ENCODE results near the gene DAP.
"Not testable (repeated sequence)": the region's sequence is repeated elsewhere in the genome, so short reads cannot be mapped to it uniquely, and the experiment has no call there.

Gene DAP, protein sequence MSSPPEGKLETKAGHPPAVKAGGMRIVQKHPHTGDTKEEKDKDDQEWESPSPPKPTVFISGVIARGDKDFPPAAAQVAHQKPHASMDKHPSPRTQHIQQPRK

DNA sequence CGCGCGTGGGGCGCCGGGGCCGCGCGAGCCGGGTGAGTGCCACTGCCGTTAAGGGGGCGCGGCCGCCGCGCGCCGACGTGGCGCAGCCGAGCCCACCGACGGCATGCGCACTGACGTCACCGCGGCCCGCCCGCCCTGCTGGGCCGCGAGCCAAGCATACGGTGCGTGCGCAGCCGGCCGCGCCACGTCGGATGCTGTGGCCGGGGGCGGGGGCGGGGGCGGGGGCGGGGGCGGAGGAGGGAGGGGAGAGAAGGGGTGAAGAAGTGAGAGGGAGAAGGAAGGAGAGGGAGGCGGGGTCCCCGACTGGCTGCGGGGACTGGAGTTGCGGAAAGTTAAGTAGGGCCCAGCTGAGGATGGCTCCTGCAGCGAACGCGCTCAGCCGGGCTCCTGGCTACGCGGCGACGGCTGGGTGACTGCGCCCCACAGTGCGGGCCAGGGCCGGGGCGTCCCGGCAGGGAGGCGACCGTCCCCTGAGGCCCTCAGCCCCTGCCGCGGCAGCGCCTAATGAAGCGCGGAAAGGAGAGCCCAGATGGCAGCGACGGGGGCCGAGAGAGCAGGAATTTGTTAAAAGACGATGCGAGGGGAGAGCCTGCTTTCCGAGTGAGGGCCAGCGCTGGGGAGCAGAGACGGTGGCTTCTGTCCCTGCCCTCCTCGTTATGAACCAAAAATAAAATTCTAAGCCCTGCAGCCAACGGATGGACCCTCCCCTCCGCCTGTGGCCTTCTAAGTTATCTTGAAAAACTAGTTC, at the start of gene DAP:
DAP (minus strand) TSS at position 50 of the 748 bp plus-strand sequence. CDS start 166 bp downstream, outside the sequence.
- peak; percentile 83 for DNase-seq (ENCODE audit: low read depth)

DNA sequence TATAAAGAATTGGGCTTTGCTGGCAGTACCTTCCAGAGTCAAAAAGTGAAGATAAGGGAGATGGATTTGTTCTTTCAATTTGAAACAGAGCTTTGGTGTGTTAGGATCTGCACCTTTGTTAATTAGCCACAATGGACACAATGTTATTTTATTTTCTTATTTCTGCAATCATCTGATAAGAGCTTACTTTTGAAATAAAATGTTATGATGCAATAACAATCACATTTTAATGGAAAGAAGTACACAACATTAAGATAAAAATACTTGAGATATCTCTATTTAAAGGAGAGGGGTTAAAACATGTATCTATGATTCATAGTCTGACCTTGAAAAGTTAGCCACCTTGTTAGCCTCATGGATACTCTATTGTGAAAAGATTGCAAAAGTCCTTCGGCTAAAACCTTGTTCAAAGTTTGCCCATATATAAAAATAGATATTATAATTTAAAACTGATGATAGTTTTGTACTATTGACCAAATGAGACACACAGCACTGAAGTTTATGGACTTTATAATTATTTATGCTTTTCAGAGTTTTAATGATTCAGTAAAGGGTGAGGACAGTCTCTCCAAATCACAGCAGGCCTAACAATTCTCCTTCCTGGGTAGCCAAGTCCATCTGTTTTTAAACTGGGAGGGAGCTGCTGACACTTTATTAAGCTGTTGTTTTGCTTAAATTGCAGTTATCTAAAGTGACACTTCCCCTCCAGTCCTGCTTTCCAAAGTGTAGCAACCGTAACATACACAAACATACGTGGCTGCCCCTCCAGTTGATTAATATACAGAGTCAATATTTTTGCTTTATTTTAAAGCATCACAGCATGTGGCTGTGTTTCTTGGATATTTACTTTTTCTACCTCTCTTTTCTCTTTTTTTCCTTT, 47.6 kb upstream of the DAP start:
- DNase-seq (ENCODE audit: low read depth): no peak

DNA sequence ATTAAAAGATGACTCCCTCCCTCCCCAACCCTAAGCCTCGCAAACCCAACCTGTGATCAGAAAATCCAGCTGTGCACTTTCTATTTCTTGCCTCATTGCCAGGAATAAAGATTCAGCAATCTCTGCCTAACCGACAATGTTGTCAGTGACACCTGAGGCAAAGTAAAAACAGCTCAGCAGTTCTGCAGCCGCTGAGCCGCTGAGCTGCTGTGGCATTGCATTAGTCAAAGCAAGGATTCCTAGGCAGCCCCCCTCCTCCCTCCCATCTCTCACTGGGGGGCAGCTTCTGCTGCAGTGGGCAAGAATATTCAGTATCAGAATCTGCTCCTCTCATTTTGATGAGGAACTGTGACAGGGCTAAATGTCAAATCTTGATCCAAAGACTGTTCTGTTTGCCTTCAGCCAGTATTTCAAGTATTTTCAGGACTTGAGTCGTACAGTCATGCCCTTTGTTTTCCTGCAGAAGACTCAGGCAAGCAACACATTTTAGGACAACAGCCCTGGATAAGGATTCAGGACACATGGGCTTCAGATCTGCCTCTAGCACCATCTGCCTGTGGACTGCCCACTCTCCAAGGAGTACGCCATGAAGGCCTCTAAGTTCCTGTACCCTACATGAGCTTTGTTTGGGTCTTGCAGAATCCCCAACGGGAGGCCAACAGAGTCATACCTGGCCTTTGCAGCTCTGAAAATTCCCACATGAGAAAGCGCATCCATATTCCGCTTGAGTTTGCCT, 41.1 kb upstream of the DAP start:
- DNase-seq (ENCODE audit: low read depth): no peak

DNA sequence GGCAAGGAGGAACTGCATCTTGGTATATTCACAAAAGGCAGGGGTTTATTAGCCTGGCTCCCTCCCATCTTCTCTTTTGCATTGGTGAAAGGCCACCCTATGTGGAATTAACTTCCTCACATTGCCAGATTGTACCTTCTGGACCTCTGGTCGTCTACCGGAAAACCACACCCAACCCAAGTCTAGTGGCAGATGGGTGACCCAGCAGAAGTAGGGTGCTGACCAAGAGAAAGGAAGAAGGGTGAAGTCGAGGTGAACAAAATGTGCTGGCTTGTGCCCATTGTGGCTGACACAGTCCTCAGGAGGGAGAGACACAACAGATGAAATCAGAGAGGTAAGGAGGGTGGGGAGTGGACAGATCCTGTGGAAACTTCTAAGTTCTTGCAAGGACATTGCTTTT, 39.8 kb upstream of the DAP start:
- DNase-seq (ENCODE audit: low read depth): no peak

DNA sequence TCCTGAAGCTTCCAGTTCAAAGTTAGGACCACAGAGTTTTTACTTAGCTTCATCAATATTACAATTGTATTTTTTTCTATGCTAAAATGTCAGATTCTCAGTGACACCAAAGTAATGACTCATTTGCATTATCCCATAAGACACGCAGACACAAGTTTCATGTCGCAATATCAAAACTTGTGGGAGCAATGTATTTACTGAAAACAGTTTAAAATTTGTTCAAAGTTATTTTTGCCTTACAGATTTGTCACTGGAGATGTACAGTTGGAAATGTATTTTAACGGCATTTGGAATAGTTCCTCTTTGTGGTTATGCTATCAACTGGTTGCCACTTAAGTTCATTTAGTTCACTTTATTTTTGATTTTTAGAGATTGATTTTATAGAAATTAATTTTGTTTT, 36.2 kb upstream of the DAP start:
- DNase-seq (ENCODE audit: low read depth): no peak

DNA sequence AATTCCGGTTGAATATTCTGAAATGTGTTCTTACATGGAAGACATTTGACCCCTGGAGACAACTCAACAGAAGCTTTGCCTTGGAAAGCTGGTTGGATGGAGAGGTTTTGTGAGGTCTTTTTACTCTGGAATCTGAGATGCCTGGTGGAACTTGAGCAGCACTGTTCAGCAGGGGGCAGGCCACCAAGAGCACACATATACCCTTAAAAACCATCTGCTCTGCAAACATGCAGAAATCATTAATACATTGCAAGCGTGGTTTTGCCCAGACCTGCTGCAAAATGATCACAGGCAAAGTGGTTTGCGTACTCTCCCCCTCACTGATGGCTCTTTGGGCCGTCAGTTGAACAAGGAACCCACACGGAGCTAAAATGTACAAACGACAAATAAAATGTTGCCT, 32.8 kb upstream of the DAP start:
- no peak for DNase-seq (ENCODE audit: low read depth)

DNA sequence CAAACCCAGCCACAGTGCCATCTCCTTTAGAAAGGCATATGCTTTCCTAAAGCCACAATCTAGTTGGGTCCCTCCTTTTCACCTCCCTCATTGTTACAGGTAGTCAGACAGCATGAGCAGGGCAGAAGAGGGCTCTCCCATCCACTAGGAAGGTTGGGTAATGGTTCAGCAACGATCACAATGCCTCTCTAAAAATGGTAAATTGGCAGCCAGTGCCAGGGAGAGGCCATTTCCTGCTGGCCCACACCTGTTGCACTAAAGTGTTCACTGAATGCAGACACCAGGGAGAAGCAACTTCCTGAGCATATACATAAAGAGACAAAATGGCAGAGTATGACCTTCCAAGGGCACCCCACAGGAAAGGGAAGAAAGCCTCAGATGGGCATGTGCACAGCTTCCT, 31.3 kb upstream of the DAP start:
- no peak for DNase-seq (ENCODE audit: low read depth)

DNA sequence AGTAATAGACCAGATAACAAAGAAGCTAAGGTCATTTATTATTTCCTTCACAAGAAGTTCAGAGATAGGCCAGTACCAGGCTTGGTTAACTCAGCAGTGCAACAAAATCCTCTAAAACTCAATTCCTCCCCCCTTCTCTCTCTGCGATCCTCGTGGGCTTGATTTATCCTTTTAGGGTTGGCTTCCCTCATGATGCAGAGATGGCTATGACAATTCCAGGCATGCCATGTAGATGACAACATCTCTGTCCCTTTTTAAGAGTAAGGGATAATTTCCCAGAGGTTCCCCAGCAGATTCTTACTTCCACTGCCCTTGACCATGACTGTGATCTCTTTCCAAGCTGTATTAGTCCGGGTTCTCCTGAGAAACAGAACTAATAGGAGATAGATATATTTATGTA, 28.7 kb upstream of the DAP start:
- no peak for DNase-seq (ENCODE audit: low read depth)

DNA sequence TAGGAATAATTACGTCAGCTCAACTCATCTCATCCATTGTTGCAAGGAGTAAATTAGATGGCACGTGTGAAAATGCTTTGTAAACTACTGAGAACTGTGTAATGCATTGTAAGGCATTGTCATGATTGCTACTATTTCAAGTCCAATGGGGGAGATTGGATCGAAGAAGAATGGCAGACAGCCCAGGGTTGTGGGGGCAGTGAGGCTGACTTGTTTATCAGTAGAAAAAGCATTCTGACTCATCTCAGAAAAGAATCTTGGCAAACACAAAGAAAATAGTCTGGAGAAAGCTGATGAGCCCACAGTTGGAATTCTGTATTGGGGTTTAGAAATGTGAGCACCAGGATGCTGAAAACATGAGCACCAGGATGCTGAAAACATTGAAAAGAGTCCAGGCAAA, 28.0 kb upstream of the DAP start:
- DNase-seq (ENCODE audit: low read depth): no peak

DNA sequence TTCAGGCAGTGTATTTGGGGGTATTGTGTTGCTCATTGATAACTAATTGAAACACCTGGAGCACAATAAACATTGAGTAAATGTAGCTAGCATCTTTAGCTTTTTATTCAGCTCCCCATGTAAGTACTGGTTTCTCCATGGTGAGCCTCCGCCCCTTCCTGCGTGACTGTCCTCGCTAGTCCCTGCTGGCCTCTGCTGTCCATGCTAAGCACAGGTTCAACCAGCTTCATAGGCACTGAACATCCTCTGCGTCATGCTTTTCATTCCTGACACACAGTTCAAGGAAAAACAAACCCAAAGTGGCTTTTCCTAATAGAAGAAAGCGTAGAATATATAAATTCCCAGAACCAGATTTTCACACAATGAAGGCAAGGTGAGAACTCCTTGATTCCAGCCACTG, 27.3 kb upstream of the DAP start:
- DNase-seq (ENCODE audit: low read depth): no peak

DNA sequence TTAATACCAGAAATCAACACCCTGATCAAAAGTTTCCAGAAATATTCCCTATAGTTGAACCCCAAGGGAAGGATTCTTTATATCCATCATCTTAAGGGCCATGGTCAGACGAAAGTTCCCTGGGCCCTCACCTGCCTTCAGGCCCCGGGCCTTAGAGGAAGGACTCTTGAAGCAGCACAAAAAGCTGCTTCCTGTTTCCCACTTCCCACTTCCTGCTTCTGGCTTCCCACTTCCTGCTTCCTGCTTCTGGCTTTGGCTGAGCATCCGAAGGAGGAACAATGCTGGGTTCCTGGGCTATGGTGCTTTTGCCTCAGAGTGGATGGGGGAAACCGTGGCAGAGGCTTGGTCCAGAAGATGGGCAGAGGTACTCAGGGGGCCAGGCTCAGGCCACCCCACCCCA, 25.8 kb upstream of the DAP start:
- DNase-seq (ENCODE audit: low read depth): no peak

DNA sequence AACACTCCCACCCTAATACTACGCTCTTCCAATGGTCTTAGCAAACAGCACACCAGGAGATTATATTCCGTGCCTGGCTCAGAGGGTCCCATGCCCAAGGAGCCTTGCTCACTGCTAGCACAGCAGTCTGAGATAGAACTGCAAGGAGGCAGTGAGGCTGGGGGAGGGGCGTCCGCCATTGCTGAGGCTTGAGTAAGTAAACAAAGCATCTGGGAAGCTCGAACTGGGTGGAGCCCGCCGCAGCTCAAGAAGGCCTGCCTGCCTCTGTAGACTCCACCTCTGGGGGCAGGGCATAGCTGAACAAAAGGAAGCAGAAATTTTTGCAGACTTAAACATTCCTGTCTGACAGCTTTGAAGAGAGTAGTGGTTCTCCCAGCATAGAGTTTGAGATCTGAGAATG, 19.2 kb upstream of the DAP start:
- not testable (repeated sequence) for DNase-seq (ENCODE audit: low read depth)

DNA sequence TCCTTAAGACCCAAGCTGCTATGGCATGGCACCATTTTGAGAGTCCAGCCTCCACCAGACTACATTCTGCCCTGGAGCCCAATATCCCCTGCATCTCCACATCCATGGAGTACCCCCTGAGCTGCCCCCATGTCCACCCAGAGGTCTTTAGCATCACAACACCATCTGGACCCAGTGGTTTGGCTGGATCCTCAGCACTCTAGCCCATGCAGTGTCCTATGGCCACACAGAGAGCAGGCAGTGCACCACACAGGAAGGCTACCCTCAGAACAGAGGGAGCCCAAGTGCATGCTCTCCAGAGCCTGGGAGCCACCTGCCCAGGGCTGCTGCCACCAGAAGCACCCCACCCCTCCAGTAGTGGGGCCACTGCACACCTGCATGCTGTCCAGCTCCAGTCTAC, 18.6 kb upstream of the DAP start:
- DNase-seq (ENCODE audit: low read depth): no peak

DNA sequence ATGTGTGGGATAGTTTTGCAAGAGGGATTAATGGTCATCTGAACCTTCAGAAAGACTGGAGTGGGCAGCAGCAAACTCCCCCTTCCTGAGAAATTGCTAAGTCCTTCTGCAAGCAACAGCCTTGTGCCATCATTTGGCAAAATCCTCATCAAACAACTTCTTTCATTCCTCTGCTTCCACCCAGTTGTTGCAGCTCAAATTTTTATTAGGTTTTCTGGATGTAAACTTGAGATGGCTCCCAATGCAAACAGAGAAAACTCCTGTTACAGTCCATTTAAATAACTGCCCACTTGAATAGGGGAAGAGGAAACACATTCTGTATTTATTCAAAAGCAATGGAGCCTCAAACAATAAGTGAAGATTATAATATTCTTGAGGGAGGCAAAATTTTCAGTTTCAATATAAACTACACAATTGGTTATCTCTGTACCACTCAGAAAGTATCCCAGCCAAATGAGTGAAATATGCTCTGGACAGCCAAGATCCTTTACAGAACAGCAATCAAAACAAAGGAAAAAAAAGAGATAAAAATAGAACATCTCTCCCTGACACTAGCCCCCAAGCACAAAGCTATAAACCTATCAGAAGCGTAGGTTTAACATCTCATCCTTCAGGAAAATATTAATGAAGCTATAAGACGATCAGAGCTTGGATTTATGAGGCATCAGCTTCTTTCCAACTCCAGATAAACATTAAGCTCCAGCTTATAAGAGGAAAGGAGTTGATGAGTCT, 17.3 kb upstream of the DAP start:
- no peak for DNase-seq (ENCODE audit: low read depth)

DNA sequence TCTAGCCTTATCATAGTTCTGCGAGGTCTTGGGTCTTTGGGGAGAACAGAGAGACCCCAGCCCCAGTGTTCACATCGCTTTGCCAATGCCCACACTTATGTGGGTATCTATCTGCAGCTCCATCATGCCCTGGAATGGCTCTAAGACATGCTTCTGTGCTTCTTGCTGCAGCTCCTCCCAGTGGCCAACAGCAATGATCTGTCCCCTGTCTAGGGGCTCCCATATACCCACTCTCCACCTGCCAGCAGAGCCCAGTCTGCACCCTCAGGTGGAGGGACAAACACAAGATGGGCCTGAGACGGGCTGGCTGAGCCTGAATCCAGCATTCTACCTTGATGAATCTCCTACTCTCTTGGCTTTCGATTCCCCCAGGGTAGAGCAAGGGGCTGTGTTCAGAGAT, 14.6 kb upstream of the DAP start:
- no peak for DNase-seq (ENCODE audit: low read depth)

DNA sequence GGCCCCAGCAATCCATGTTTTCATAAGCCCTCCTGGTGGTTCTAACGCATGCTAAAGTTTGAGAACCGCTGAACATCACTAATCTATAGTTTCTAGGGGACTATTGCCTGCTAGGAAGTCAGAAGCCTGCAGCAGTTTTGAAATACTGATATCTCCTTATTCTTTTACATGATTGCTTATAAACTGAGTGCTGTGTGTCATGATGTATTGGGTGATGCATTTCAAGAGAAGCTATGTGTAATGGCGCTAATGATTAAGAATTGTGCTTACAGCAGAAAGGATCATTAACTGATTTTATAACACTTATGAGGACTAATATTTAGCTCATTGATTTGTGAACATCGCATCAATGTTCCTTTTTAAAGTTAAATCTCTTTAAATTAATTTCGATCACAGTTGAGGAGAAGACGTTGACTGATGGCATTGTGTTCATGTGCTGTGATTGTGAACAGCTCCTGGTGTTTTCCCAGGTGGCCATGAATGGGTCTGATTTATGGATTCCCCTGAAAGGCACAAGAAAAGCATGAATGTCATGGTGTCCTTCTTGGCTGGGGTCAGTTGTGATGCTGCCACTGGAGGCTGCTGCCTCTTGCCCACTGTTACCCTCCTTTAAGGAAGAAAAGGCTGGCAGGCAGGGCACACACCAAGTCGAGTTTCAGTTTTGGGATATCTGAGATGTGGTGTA, 12.0 kb upstream of the DAP start:
- no peak for DNase-seq (ENCODE audit: low read depth)

DNA sequence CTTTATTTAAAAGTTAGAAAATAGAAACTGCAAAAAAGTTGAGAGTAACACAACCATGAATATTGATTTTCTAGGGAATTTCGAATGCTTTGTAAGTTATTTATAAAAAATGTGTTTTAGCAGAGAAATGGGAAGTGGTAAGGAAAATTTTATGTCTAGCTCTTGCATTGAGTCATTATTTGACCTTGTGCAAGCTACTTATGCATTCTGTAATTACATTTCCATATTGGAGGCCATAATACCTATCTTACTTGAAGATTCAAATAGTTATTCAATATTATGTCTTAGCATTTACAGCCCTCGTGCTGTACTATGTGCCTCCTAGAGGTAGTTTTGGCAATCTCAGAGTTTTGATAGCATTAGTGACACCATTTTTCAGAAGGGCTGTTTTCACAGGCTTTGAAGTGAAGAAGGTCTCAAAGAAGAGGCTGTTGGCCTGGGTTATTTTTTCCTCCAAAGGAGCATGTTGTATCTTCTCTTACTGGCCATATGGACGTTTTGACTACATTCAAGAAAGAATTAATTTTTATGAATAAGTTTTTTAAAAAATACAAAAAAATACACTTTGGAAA, 7.4 kb upstream of the DAP start:
- DNase-seq (ENCODE audit: low read depth): no peak

DNA sequence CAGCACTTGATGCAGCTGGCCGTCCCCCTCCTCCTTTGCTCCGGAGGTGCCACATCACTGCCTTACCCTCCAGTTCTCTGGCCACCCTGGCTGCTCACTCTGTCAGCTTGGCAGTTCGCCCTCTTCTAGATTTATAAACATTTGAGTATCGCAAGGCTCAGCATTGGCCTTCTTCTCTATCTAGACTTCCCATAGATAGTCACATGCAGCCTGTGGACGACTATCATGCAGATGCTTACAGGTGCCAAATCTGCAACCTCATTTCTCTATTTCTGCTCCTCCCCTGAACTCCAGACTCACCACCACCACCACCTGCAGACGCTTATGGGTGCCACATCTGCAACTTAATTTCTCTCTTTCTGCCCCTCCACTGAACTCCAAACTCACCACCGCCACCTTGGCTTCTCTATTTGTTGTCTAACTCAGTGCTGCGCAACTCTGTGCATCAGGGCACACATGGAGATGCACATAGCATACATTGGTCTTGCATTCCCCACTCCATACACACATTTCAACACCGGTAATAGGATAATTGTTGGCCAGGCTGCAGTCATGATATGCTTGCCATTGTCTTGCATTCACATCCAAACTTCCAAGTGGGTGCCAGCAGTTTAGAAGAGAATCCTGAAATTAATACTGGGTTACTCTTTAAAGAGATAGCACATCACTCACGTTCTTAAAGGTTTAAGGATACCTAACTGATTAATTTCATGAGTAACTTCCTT, 1.9 kb upstream of the DAP start:
- no peak for DNase-seq (ENCODE audit: low read depth)

DNA sequence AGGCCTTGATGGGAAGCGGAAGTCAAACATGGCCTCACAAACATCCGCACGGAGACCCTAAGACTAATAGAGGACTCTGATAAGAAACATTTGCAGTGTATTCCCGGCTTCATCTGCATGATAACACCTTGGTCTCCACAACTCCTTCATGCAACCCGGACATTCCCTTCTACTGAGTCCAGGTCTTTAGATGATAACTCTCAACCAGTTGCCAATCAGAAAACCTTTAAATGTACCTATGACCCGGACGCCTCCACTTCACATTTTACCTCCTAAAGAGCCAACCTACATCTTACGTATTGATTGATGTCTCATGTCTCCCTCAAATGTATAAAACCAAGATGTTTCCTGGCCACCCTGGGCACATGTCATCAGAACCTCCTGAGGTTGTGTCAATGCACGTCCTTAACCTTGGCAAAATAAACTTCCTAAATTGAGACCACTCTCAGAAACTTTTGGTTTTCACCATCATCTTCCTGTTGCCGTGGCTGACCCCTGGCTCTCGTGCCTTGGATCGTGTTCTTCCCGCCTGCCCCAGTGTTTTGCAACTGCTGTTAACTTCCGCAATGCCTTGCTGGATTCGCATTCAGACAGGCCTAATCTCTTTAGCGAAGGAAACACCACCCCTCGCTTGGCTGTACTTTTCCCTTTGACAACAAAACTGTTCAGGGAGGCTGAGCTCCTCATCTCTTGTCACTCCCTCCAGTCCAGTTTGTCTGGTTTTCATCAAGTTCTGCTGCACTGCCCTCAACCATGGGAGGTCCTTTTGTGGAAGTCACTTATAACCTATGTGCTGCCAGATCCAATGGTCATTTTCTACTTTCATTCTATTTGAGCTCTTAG, 1.1 kb upstream of the DAP start:
- no peak for DNase-seq (ENCODE audit: low read depth)

DNA sequence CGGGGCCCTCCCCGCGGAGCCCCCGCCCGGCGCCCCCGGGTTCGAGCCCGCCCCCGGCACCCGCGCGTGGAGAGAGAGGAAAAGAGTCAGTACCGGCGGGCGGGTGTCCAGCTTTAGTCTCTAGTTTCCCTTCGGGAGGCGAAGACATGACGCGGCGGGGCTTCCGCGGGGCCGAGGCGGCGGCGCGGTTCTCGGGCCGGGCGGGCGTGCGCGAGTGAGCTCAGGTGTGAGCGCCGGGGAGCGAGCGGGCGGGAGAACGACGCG, 181 bp downstream of the DAP start:
- DNase-seq (ENCODE audit: low read depth): no peak

Data from T-helper 22 cell (primary cell).